ENCODE data around the gene RFPL4A.
"Not testable (repeated sequence)": the region's sequence is repeated elsewhere in the genome, so short reads cannot be mapped to it uniquely, and the experiment has no call there.

The RFPL4A gene

DNA sequence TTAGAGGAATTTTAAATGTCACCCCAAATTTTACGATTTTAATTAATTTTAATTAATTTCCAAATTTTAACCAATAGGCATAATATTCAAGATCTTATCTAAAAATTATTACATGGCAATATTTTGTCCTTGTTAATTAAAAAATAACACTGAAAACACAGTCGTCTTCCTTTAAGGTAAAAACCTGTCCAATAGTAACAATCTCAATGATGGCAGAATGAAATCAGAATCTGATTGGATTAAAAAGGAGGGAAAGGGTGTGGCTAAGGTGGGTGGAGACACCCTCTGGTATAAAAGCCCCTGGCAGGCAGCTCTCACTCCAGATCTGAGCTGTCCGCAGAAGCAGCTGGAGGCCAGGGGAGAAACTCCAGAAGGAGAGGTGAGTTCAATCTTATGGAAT lies at the start of gene RFPL4A:
RFPL4A (plus strand) TSS at position 301 of the 400 bp plus-strand sequence. CDS start 2,704 bp downstream, outside the sequence.
- DNase-seq, result not testable (repeated sequence)

DNA sequence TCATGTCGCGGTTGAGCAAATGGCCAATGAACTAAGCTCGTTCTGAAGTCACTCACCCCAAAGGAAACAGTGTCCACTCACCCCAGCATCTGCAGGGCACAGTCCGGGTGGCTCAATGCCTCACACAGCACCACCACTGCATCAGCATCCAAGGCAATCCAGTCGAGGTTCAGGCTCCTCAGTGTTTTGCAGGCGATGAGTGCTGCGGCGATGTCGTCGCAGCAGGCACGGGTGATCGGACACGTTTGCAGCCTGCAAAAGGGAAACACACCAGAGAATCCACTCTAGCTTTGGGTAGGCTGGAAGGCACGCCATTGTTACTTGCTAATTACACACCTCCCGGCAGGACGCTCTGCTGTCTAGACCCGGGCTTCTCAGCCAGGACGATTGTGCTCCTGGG lies 47.2 kb upstream of the RFPL4A start:
- DNase-seq, result no peak

DNA sequence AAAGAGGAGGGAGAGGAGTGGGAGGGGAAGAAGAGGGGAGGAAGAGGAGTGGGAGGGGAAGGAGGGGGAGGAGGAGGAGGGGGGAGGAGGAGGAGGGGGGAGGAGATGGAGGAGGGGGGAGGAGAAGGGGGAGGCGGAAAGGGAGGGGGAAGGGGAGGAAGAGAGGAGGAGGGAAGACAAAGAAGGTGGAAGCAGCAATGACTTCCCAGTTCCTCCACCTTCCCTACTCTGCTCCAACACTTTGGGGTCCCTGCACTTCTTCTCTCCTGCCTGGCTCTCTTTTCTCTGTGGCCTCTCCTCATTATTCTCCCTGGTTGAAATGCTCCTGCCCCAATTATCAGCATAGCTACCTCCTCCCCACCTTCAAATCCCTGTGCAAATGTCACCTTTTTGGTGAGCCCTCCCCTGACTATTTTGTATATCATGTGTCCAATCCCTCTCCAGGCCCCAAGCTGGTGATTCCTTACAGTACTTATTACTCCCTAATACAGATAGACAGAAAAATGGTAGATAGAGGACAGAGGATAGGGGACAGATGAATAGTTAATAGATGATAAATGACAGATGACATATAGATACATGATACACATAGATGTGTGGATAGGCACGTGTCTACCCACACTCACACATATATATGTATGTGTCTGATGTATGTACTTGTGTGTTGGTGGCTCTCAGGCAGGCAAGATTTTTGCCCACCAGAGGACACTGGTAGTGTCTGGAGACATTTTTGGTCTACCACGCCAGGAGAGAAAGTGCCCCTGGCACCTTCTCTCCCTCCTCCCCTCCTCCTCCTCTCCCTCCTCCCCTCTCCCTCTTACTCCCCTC lies 45.9 kb upstream of the RFPL4A start:
- no peak for DNase-seq

DNA sequence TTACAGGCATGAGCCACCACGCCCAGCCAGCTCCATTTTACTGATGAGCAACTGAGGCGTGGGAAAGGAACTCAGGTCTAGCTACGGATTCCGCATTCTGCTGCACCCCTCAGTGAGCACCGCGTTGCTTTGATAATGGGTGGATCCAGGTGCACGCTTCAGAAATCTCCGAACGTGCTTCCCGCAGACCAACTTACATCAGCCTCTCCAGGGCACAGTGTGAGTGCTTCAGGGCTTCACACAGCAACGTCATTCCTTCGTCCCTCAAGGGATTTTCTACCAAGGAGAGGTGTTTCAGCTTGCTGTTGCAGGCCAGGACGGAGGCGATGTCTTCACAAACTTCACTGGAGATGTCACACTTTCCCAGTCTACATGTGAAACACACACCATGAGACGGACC lies 42.4 kb upstream of the RFPL4A start:
- DNase-seq, result no peak

DNA sequence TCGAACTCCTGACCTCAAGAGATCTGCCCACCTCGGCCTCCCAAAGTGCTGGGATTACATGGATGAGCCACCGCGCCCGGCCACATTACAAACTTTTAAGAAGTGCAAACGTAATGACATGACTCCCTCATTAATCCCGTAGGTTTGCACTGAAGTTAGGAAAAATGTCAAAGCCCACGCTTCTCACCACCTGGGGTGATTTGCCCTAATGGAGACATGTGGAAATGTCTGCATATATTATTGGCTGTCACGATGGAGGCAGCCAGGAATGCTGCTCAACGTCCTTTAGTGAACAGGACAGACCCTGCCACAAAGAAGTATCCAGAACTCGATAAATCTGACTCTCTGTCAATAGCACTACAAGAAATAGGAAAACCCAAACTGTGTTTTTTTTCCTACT lies 41.6 kb upstream of the RFPL4A start:
- DNase-seq, result no peak

DNA sequence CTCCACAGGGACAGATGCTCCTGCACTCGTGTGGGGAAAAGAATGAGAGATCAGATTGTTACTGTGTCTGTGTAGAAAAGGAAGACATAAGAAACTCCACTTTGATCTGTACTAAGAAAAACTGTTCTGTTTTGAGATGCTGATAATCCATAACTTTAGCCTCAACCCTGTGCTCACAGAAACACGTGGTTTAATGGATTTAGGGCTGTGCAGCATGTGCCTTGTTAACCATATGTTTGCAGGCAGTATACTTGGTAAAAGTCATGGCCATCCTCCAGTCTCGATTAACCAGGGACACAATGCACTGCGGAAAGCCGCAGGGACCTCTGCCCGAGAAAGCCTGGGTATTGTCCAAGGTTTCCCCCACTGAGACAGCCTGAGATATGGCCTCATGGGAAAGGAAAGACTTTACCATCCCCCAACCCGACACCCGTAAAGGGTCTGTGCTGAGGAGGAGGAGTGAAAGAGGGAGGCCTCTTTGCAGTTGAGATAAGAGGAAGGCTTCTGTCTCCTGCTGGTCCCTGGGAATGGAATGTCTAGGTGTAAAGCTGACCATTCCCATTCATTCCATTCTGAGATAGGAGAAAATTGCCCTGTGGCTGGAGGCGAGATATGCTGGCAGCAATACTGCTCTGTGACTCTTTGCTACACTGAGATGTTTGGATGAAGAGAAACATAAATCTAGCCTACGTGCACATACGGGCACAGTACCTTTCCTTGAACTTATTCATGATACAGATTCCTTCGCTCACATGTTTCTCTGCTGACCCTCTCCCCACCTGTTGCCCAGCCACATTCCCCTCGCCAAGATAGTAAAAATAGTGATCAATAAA lies 40.8 kb upstream of the RFPL4A start:
- not testable (repeated sequence) for DNase-seq

DNA sequence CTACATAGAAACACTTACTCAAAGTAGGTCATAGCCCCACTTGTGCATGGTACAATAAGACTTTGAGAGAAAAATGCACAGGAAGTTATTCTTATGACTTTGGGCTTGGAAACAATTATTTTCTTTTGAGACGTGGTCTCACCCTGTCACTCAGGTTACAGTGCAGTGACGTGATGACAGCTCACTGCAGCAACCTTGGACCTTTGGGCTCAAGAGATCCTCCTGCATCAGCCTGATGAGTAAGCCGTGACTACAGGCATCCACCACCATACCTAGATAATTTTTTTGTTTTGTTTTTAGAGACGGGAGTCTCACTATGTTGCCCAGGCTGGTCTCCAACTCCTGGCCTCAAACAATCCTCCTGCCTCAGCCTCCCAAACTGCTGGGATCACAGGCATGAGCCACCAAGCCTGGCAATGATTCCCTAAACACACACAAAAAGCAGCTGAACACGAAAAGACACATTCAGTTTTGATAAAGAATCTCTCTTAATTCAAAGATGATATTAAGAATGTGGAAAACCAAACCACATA lies 38.6 kb upstream of the RFPL4A start:
- no peak for DNase-seq

DNA sequence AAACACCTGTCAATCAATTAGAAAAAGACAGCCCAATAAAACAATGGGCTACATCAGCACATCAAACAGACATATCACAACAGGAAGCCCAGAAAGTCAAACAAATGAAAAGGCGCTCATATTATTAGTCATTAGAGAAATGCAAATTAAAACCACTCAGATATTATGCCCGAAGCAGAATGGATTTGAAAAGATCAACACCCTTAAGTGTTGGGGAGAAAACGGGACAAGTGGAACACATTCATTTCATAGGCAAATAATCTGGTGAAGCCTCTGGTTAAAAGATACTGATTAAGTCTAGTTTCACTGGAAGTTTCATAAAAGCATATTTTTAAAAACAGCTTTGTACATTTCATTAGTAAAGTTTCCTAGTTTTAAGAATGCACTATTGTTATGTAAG lies 38.1 kb upstream of the RFPL4A start:
- no peak for DNase-seq

DNA sequence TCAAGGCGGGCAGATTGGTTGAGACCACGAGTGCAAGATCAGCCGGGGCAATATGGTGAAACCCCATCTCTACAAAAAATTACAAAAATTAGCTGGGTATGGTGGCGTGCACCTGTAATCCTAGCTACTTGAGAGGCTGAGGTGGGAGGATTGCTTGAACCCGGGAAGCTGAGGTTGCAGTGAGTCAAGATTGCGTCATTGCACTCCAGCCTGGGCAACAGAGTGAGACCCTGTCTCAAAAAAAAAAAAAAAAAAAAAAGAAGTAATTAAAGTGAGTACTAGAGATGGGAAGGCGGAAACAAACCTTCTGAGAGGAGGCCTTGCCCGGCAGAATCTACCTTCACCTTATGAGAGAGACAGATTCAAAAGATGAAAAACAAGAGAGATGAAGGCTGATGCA lies 35.4 kb upstream of the RFPL4A start:
- DNase-seq, result no peak

DNA sequence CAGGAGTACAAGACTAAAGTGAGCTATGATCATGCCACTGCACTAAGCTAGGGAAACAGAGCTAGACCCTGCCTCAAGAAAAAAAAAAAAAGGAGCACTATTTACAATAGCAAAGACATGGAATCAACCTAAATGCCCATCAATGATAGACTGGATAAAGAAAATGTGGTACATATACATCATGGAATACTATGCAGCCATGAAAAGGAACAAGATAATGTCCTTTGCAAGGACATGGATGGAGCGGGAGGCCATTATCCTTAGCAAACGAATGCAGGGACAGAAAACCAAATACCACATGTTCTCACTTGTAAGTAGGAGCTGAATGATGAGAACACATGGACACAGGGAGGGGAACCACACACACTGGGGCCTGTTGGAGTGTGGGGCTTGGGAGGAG lies 28.5 kb upstream of the RFPL4A start:
- not testable (repeated sequence) for DNase-seq

DNA sequence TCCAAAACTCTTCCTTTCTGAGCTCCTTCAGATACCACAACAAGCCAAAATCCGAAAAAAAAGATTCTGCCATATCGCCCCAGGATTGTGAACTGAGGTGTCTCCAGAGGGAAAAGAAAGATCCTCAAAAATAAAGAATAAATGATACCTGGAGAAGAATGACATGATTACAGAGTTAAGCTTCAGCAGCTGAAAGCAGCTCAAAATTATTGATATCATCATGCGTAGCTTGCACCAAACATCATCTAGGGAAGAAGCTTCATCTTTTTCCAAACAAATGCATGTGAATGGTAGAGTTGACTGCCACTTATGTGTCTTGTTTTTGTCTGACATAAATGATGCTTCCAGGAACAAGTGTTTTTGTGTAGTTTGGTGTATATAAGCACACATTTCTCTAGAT lies 20.6 kb upstream of the RFPL4A start, which contains the start of gene NLRP9:
NLRP9 (minus strand) TSS at position 101 of the 400 bp plus-strand sequence; CDS start at position 73, 28 bp downstream.
- no peak for DNase-seq

DNA sequence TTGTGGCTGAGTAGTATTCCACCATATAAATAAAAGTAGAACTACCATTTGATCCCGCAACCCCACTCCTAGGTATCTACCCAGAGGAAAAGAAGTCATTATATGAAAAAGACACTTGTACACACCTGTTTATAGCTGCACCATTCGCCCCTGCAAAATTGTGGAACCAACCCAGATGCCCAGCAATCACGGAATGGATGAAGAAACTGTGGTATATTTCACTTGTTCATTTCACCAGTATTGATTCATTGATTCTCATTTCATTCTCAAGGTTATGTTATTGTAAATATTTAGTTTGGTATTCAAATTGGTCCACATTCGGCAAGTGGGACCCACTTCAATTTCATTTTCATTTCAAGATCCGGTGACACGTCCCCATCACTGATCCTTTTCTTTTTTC lies 8.2 kb upstream of the RFPL4A start:
- no peak for DNase-seq

DNA sequence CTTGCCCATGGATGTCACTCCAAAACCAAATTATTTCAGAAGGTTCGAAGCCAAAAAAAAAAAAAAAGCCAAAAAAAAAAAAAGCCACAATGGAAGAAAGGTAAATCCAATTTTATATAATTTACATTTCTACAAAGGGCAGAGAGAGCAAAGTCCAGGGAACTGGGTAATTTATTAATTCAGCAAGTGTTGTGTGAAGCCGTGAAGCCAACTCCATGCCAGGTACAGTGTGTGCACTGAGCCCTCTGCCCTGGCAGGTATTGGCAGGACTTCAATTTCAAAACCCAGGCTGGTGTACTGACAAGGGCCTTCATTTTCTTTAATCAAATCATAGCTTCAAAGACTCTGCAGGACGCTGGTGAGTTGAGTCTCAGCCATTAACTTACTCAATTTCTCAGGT lies 5.5 kb upstream of the RFPL4A start:
- DNase-seq, result no peak

DNA sequence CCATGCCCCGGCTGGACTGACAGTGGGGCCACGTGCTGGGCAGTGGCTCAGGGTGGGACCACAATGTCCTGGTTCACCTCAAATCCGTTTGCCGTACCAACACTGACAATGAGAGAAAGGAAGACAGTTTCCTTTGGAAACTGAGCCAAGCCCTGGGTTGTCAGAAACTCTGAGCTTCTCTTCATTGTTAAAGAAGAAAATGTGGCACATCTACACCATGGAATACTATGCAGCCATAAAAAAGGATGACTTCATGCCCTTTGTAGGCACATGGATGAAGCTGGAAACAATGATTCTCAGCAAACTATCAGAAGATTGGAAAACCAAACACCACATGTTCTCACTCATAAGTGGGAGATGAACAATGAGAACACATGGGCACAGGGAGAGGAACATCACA lies 2.1 kb upstream of the RFPL4A start:
- DNase-seq, result not testable (repeated sequence)

DNA sequence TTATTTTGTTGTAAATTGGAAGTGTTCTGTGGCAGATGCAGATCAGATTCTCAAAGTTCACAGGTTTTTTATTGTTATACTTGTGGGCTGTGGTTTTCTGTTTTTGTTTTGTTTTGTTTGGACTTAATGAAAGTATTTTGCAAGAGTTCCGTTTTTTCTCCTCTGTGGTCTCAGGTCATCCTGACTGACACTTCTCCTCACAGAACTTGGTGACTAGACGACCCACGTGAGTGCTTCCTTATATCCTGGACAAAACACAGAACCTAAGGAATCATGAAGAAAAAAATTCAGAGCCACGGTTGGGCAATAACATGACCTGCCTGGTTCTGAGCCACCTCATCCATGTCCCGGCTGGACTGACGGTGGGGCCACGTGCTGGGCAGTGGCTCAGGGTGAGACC lies 7.6 kb downstream of the RFPL4A start:
- no peak for DNase-seq

DNA sequence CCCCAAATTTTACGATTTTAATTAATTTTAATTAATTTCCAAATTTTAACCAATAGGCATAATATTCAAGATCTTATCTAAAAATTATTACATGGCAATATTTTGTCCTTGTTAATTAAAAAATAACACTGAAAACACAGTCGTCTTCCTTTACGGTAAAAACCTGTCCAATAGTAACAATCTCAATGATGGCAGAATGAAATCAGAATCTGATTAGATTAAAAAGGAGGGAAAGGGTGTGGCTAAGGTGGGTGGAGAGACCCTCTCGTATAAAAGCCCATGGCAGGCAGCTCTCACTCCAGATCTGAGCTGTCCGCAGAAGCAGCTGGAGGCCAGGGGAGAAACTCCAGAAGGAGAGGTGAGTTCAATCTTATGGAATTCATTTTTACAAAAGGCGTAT lies 9.9 kb downstream of the RFPL4A start, which contains the start of gene RFPL4AL1:
RFPL4AL1 (plus strand) TSS at position 301 of the 400 bp plus-strand sequence. CDS start 2,687 bp downstream, outside the sequence.
- not testable (repeated sequence) for DNase-seq

DNA sequence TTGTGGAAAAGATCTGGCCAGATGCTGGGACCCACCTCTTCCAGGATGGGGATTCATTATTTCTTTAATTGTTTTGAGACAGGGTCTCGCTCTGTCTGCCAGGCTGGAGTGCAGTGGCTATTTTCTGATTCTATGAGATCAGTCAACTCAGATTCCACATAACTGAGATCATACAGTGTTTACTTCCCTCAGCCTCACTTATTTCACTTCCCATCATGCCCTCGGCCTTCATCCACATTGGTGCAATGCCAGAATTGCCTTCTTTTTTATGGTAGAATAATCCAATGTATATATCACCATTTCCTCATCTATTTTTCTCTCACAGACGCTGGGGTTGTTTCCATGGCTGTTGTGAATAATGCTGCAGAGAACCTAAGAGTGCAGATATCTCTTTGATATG lies 10.7 kb downstream of the RFPL4A start:
- DNase-seq, result not testable (repeated sequence)

DNA sequence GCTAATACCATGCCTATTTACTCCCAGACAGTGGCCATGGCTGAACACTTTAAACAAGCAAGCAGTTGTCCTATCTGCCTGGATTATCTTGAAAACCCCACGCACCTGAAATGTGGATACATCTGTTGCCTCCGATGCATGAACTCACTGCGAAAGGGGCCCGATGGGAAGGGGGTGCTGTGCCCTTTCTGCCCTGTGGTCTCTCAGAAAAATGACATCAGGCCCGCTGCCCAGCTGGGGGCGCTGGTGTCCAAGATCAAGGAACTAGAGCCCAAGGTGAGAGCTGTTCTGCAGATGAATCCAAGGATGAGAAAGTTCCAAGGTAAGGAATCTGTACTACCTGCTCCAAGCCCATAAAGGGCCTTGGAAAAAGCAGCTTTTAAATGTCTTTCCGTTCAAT lies 18.6 kb downstream of the RFPL4A start:
- DNase-seq, result no peak

DNA sequence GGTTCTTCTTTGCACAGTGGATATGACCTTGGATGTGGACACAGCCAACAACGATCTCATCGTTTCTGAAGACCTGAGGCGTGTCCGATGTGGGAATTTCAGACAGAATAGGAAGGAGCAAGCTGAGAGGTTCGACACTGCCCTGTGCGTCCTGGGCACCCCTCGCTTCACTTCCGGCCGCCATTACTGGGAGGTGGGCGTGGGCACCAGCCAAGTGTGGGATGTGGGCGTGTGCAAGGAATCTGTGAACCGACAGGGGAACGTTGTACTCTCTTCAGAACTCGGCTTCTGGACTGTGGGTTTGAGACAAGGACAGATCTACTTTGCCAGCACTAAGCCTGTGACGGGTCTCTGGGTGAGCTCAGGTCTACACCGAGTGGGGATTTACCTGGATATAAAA lies 19.4 kb downstream of the RFPL4A start:
- no peak for DNase-seq

DNA sequence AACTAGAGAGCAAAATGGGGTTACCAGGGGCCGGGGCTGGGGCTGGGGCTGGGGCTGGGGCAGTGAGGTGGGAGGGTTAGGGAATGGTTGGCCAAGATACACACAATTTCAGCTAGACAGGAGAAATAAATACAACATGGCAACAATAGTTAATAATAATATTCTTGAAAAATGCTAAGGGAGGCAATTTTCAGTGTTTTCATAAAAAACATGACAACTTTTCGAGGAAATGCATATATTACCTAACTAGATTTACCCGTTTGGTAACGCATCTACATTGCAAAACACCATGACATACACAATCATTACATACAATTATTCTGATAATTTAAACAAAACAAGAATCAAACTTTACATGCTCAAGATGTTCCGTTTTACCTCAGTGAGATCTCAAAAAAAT lies 22.2 kb downstream of the RFPL4A start:
- DNase-seq, result no peak

DNA sequence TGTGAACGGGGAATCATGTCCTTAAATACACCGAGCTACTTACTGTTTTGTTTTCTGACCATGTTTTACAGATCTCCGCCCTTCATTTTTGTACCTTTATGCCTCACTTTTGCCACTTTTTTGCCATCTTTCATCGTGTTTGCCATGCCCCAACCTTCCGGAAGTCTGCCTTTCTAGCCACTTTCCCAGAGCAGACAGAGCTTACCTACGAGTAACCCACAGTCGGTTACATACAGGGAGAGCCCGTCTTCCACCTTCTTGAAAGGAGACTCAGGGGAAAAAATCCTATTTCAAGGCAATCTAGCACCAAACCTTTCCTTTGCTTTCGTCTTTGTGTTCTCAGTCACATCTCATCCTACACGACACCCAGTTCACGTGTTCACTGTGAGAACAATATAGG lies 36.1 kb downstream of the RFPL4A start:
- DNase-seq, result no peak

DNA sequence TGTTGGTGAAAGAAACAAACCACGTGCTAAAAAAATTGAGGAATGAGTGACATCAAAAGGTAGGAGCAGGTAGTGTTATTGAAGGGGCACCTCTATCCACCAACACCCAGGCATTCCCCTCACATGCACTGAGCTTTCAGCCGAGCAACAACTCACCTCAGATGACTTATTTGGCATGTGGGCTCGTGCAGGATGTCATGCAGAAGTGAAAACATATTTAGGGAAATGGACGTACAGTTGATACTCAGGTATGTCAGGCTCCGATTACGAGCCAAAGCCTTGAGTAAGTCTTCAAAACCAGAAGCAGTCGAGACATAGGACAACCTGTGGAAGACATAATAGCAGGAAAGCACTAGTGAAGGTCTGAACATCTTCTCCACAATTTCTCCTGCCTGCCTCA lies 42.5 kb downstream of the RFPL4A start:
- no peak for DNase-seq

DNA sequence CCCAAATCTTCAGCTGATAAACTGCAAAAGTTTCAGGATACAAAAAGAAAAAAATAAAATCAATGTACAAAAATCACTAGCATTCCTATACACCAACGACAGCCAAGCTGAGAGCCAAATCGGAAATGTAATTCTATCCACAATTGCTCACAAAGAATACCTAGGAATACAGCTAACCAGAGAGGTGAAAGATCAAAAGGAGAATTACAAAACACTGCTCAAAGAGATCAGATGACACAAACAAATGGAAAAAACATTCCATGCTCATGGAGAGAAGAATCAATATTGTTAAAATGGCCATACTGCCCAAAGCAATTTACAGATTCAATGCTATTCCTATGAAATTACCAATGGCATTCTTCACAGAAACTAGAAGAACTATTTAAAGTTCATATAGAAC lies 43.4 kb downstream of the RFPL4A start:
- DNase-seq, result no peak
